NCI-H1417 (cell line): ENCODE measurements around the gene RXYLT1.

Source experiments
- DNase-seq, 3 experiments: peaks; one replicate each; lab custom pipeline; 2025; lab: John Stamatoyannopoulos, UW

The RXYLT1 gene

GRCh38 chr12:63843254-63843720, 63.6 kb downstream of the RXYLT1 start:
- DNase-seq = no peak

- peak; percentile 94 to 98 (median 98) for DNase-seq
These were observed 64.1 kb downstream of the RXYLT1 start for GRCh38 chr12:63843721-63844390.

GRCh38 chr12:63844391-63845341, 65.0 kb downstream of the RXYLT1 start, which contains the start of gene SRGAP1:
Gene SRGAP1, plus strand, starts transcription at chr12:63844700. Its CDS starts 117 bp downstream, at chr12:63844817.
- peak; percentile 62 to 91 (median 90) for DNase-seq

GRCh38 chr12:63845726-63846125, 66.0 kb downstream of the RXYLT1 start:
- peak in 2 of 3 experiments; percentile 28 to 64 for DNase-seq

- peak in 2 of 3 experiments; percentile 34 to 54 for DNase-seq
These were observed 66.7 kb downstream of the RXYLT1 start for GRCh38 chr12:63846238-63846967.

- no peak for DNase-seq
These were observed 68.7 kb downstream of the RXYLT1 start for GRCh38 chr12:63848450-63848849.

GRCh38 chr12:63849106-63849620, 69.5 kb downstream of the RXYLT1 start:
- DNase-seq = no peak

- peak in 1 of 3 experiments; percentile 23 for DNase-seq
These were observed 69.9 kb downstream of the RXYLT1 start for GRCh38 chr12:63849641-63850040.

- no peak for DNase-seq
These were observed 74.3 kb downstream of the RXYLT1 start for GRCh38 chr12:63853978-63854377.

GRCh38 chr12:63855299-63855698, 75.6 kb downstream of the RXYLT1 start:
- DNase-seq = no peak

- DNase-seq = no peak
These were observed 78.3 kb downstream of the RXYLT1 start for GRCh38 chr12:63857771-63858670.
